Breast epithelium (tissue), 3 donors: ENCODE results near the gene CLMN.

Source experiments
- CTCF ChIP-seq, 3 donors: fragments of 450-650 bp; IDR thresholded peaks; one replicate each; pipeline ENCODE4 v1.5.1; 2016 to 2017; ENCODE audit warnings: antibody characterized with exemption in 3 of 3, mild to moderate bottlenecking in 3 of 3, moderate library complexity in 3 of 3
- POLR2A ChIP-seq: fragments of 450-650 bp; IDR thresholded peaks from one replicate; pipeline ENCODE4 v1.6.1; 2016; ENCODE audit warnings: antibody characterized with exemption, mild to moderate bottlenecking, moderate library complexity

GRCh38 chr14:95292660-95293425, 26.9 kb downstream of the CLMN start:
- TF ChIP-seq CTCF (IDR thresholded peaks at IDR 0.05) (no peak), POLR2A (no peak)
